Measurements from ENCODE around the gene MAOB. TPM values are rescaled to one million over a fixed set of nuclear protein-coding genes. Genes with fewer than 3 reads are reported as not detected.

Gene MAOB
- total RNA-seq, 1 experiment from 2014 or later = 0.34 TPM

DNA sequence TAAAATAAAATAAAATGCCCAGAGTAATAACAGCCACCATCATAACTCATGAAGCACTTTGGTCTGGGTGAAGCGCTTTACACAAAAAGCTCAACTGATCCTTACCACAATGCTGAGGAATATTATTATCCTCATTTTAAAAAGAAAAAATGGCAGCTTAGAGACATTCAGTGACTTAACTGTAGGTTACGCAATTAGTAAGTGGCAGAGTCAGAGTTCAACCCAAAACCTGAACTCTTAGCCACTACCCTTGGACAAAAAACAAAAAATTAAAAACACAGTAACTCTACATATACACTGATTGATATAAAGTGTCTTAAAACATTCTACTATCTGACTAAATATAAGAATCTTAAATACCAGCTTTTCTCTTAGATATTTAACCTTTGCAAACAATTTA lies 34.9 kb downstream of the MAOB start:
- intact Hi-C loops (cut with micrococcal nuclease; ENCODE audit: unreplicated experiment) = no loop called here
- Histone ChIP-seq H3K9me3 (no peaks in the 10 kb centered on the region), H3K36me3 (ENCODE audit: control insufficient read depth, insufficient read depth, low read length) (no peaks in the 10 kb centered on the region), H3K4me1 (no peaks in the 10 kb centered on the region), H3K27me3 (replicated peaks; ENCODE audit: control insufficient read depth, insufficient read depth, low read length) (no peaks in the 10 kb centered on the region), H3K4me3 (ENCODE audit: low read depth, low read length) (no peak overlapping the region)
- DNase-seq = no peak
- no TSS peak for BruUV-seq (replicated peaks)
- H3K36me3 Mint-ChIP-seq (ENCODE audit: insufficient read depth, unreplicated experiment) = no peaks in the 10 kb centered on the region
- no peak overlapping the region for H3K4me3 Mint-ChIP-seq (ENCODE audit: unreplicated experiment)
- no peaks in the 10 kb centered on the region for H3K4me1 Mint-ChIP-seq (ENCODE audit: low read depth, unreplicated experiment)
- ChIA-PET POLR2A (no interaction called here), CTCF (no interaction called here)
- no peaks in the 10 kb centered on the region for H3K27me3 Mint-ChIP-seq (ENCODE audit: insufficient read depth, unreplicated experiment)
- TF ChIP-seq, protein P1, sequence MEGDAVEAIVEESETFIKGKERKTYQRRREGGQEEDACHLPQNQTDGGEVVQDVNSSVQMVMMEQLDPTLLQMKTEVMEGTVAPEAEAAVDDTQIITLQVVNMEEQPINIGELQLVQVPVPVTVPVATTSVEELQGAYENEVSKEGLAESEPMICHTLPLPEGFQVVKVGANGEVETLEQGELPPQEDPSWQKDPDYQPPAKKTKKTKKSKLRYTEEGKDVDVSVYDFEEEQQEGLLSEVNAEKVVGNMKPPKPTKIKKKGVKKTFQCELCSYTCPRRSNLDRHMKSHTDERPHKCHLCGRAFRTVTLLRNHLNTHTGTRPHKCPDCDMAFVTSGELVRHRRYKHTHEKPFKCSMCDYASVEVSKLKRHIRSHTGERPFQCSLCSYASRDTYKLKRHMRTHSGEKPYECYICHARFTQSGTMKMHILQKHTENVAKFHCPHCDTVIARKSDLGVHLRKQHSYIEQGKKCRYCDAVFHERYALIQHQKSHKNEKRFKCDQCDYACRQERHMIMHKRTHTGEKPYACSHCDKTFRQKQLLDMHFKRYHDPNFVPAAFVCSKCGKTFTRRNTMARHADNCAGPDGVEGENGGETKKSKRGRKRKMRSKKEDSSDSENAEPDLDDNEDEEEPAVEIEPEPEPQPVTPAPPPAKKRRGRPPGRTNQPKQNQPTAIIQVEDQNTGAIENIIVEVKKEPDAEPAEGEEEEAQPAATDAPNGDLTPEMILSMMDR (IDR thresholded peaks at IDR 0.05; ENCODE audit: insufficient read depth in 1 of 2, low read depth in 1 of 2, low read length in 1 of 2, severe bottlenecking in 1 of 2, unreplicated experiment in 1 of 2) = no peak
- no peak overlapping the region for H3K27ac Mint-ChIP-seq (ENCODE audit: unreplicated experiment)
- no peaks in the 10 kb centered on the region for H3K9me3 Mint-ChIP-seq (ENCODE audit: unreplicated experiment)

DNA sequence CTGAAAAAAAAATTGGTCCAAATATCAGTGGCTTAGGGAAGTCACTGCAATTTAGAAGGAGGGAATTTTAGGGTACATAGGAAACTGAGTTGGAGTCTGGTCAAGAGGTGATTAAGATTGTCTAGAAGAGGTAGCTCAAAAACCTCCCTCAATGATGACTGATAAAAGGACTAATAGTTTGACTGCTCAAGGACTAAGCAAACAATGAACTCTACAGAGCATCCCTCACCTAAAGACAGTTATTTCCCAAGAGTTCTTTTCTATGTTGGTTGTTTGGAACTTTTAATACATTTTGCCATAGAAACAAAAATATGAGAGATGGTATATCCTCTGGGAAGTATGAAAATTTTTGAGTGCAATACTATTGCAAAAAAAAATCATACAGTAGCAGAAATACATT lies 35.7 kb downstream of the MAOB start:
- TF ChIP-seq, protein P1 (IDR thresholded peaks at IDR 0.05; ENCODE audit: insufficient read depth in 1 of 2, low read depth in 1 of 2, low read length in 1 of 2, severe bottlenecking in 1 of 2, unreplicated experiment in 1 of 2) = no peak
- H3K4me3 ChIP-seq (ENCODE audit: low read depth, low read length) = no peak overlapping the region
- no peak overlapping the region for H3K4me3 Mint-ChIP-seq (ENCODE audit: unreplicated experiment)
- ChIA-PET CTCF (no interaction called here), POLR2A (no interaction called here)
- H3K36me3 ChIP-seq (ENCODE audit: control insufficient read depth, insufficient read depth, low read length) = no peaks in the 10 kb centered on the region
- BruUV-seq (replicated peaks) = no TSS peak
- no peaks in the 10 kb centered on the region for H3K27me3 ChIP-seq (replicated peaks; ENCODE audit: control insufficient read depth, insufficient read depth, low read length)
- no peaks in the 10 kb centered on the region for H3K4me1 Mint-ChIP-seq (ENCODE audit: low read depth, unreplicated experiment)
- no peak overlapping the region for H3K27ac Mint-ChIP-seq (ENCODE audit: unreplicated experiment)
- H3K9me3 ChIP-seq = no peaks in the 10 kb centered on the region
- no peaks in the 10 kb centered on the region for H3K27me3 Mint-ChIP-seq (ENCODE audit: insufficient read depth, unreplicated experiment)
- no peak for DNase-seq
- no peaks in the 10 kb centered on the region for H3K4me1 ChIP-seq
- no peaks in the 10 kb centered on the region for H3K9me3 Mint-ChIP-seq (ENCODE audit: unreplicated experiment)
- intact Hi-C loops (cut with micrococcal nuclease; ENCODE audit: unreplicated experiment) = no loop called here
- no peaks in the 10 kb centered on the region for H3K36me3 Mint-ChIP-seq (ENCODE audit: insufficient read depth, unreplicated experiment)

DNA sequence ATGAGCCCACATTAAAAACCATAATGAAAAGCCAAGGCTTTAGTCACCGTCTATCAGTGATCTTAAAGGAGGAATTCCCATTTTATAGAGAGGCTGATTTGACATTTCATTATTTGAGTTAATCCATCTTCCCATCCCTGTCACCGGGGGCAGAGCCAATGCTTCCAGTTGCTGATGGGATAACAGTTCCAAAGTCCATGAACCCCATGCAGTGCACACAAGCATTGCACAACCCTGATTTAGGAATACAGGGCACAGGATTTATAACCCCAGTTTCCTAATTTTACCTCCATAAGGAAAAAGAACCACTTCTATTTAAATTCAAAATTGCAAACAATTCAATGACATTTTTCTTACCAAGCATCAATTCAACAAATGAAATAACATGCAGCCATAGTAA lies 36.5 kb downstream of the MAOB start:
- no peaks in the 10 kb centered on the region for H3K36me3 Mint-ChIP-seq (ENCODE audit: insufficient read depth, unreplicated experiment)
- no peaks in the 10 kb centered on the region for H3K9me3 Mint-ChIP-seq (ENCODE audit: unreplicated experiment)
- no peaks in the 10 kb centered on the region for H3K27me3 Mint-ChIP-seq (ENCODE audit: insufficient read depth, unreplicated experiment)
- H3K9me3 ChIP-seq = no peaks in the 10 kb centered on the region
- no peaks in the 10 kb centered on the region for H3K4me1 ChIP-seq
- ChIA-PET POLR2A (no interaction called here), CTCF (no interaction called here)
- H3K4me3 ChIP-seq (ENCODE audit: low read depth, low read length) = no peak overlapping the region
- no peaks in the 10 kb centered on the region for H3K36me3 ChIP-seq (ENCODE audit: control insufficient read depth, insufficient read depth, low read length)
- TF ChIP-seq, protein P1 (IDR thresholded peaks at IDR 0.05; ENCODE audit: insufficient read depth in 1 of 2, low read depth in 1 of 2, low read length in 1 of 2, severe bottlenecking in 1 of 2, unreplicated experiment in 1 of 2) = no peak
- intact Hi-C loops (cut with micrococcal nuclease; ENCODE audit: unreplicated experiment) = no loop called here
- no peak for DNase-seq
- H3K4me1 Mint-ChIP-seq (ENCODE audit: low read depth, unreplicated experiment) = no peaks in the 10 kb centered on the region
- no peak overlapping the region for H3K4me3 Mint-ChIP-seq (ENCODE audit: unreplicated experiment)
- H3K27me3 ChIP-seq (replicated peaks; ENCODE audit: control insufficient read depth, insufficient read depth, low read length) = no peaks in the 10 kb centered on the region
- BruUV-seq (replicated peaks) = no TSS peak
- no peak overlapping the region for H3K27ac Mint-ChIP-seq (ENCODE audit: unreplicated experiment)
